Activated naive CD4-positive, alpha-beta T cell treated with anti-CD3 and anti-CD28 coated beads, Interleukin-2, amount 10 ng/mL, durations not matched to agents 5 hours and 36 hours (primary cell): ENCODE results near the gene SMCO2. TPM values are rescaled to one million over a fixed set of nuclear protein-coding genes. Genes with fewer than 3 reads are reported as not detected.

Experiments
- total RNA-seq, 2 experiments: library from RNA; stranded (reverse); gene quantifications; one replicate each; pipeline ENCODE4 v1.2.3, GENCODE V29; 2021

The SMCO2 gene
- total RNA-seq, result under 1 TPM; 0.18 to 0.34 TPM

DNA sequence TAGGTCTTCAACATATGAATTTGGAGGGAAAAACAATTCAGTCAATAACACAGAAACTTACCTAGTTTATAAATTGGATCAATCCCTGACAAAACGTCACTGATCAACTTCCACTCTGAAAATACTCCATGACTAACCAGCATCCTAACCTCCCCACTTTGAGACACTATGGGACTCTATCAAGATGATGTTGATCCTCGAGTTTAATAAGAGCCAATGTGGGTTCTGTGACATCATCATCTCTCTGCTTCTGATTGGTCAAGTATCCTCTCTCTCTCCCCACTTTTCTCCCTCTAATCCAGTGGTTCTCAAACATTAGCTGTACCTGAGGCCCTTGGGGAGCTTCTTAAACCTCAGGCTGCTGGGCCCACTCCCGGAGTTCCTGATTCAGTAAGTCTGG lies at the start of gene SMCO2:
TSS of gene SMCO2 (plus strand) at position 301 of the 400 bp plus-strand sequence. CDS start 23,896 bp downstream, outside the sequence.

DNA sequence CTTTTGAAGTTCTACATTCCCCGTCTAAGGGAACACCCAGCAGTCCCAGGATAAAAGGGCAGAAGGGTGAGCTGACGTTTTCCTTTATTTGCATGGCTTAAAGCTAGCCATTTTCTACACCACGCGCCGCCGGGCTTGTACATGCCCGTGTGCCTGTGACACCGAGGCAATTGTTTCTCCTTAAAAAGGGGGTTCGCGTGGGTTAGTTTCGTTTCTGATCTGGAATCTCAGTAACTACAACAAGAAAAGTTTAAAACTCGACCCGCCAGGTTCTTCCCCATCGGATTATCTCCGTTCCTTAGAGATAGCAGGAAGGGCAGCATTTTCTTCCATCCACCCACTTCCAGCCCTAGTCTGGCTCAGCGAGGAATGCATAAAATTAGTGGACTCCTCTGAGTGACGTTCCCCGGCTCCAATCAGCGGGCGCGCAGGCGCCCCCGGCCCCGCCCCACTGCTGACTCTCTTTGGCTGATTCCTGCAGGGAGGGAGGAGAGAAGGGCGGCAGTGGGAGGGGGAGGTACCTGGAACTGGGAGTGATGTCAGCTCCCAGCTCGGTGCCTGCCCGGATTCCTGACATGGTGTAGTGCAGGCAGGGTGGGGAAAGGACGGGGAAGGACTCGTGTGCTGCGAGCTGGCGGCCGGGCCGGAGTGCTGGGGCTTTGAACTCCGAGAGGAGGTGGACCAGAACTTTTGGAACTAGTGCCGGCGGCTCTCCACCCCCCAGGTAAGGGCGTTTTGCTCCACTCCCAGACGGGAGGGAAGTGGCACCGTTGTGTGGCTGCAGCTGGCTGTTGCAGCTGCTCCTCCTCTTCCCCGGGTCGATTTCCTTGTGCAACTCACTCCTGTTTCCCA lies 77.3 kb downstream of the SMCO2 start, which contains the start of gene PPFIBP1:
TSS of gene PPFIBP1 (plus strand) at position 565 of the 852 bp plus-strand sequence. CDS start 109,191 bp downstream, outside the sequence.

Other genes with a start within 250 kb of the SMCO2 start
- 10 to 100 TPM; 16.0 to 17.6 TPM for gene STK38L, start 202.4 kb upstream of the SMCO2 start, total RNA-seq
- gene BMAL2, start 113.9 kb upstream of the SMCO2 start, total RNA-seq, result 10 to 100 TPM; 11.6 to 12.1 TPM
- 10 to 100 TPM; 17.0 to 17.7 TPM for gene PPFIBP1, start 77.5 kb downstream of the SMCO2 start, total RNA-seq
- under 1 TPM; 0.38 to 0.43 TPM for gene REP15, start 249.7 kb downstream of the SMCO2 start, total RNA-seq